ENCODE results near the gene ARL6IP4. TPM values are rescaled to one million over a fixed set of nuclear protein-coding genes. Genes with fewer than 3 reads are reported as not detected.

The ARL6IP4 gene
- total and polyA plus RNA-seq, 10 of the 15 experiments (the other 5 are each of a cell fraction or from before 2014, with no cell fraction given): 2.5 to 320 (median 188) TPM

DNA sequence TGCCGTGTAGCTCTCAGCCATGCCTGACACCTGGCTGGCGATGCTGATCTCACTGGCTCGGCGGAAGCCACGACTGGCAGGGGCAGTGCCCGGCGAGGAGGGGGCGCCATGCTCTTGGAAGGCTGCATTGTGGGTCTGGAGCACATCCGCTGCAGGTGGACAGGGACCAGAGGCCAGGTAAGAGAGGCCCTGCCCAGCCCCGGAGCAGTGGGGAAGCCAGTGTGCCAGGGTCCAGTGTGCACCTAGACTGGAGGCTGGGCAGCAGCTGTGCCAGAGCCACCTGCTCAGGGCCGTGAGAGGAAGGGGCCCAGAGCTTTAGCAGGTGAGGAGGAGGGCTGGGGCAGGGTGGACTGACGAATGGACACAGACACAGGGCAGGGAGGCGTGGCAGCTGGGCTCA, 10.1 kb downstream of the ARL6IP4 start:
- intact Hi-C loops (cut with micrococcal nuclease; ENCODE audit: unreplicated experiment): no loop called here

More for the DNA sequence above, 10.1 kb downstream of the ARL6IP4 start:
- H3K4me1 ChIP-seq (ENCODE audit: control insufficient read depth, insufficient read depth, low read length): peaks cover 9% of the 10 kb centered on the region
- H3K9ac ChIP-seq (ENCODE audit: control insufficient read depth, insufficient read depth, low read length): no peak overlapping the region
- ChIA-PET RAD21 (ENCODE audit: unreplicated experiment) (interaction anchor here (1.7 kb wide), 1 partner anchor 247 kb away, joined by 4 read pairs; no protein-coding TSS in a partner anchor), CTCF (interaction anchor here (0.9 kb wide), 1 partner anchor 247 kb away, joined by 4 read pairs; no protein-coding TSS in a partner anchor), POLR2A (no interaction called here), SMC1A (ENCODE audit: uncharacterized antibody, unreplicated experiment) (no interaction called here)
- no peak for FAIRE-seq
- no peaks in the 10 kb centered on the region; a peak in 1 of 4 replicates for H3K27me3 ChIP-seq (replicated peaks in 1 of 2; ENCODE audit: control insufficient read depth in 2 of 2, insufficient read depth in 2 of 2, low read length in 1 of 2)
- H3K4me2 ChIP-seq (ENCODE audit: control insufficient read depth, insufficient read depth): no peak overlapping the region
- no peaks in the 10 kb centered on the region for H3K79me2 ChIP-seq (ENCODE audit: control insufficient read depth, insufficient read depth, low read length)
- H3K4me3 ChIP-seq: no peak overlapping the region
- H2AFZ ChIP-seq (ENCODE audit: control insufficient read depth, low read depth, low read length): no peak overlapping the region
- no TSS peak for BruUV-seq (replicated peaks)
- H3K9me3 ChIP-seq (replicated peaks; ENCODE audit: control insufficient read depth, insufficient read depth, low read length): no peaks in the 10 kb centered on the region
- no peak for ATAC-seq
- DNase-seq (ENCODE audit: low read depth, low spot score): no peak
- in situ Hi-C loops (cut with MboI): no loop called here
- H3K27ac ChIP-seq (ENCODE audit: control insufficient read depth, insufficient read depth): no peak overlapping the region
- H3K36me3 ChIP-seq (ENCODE audit: control insufficient read depth in 2 of 2, insufficient read depth in 2 of 2, low read length in 1 of 2): no peaks in the 10 kb centered on the region
- 57% methylated on average over 13 of the region's 13 CpGs for WGBS (ENCODE audit: insufficient coverage, insufficient replicate concordance, low lambda C conversion rate, missing lambda C conversion rate)
- H4K20me1 ChIP-seq (ENCODE audit: control insufficient read depth, insufficient read depth): no peaks in the 10 kb centered on the region
- no peak for TF ChIP-seq KLF5 (IDR thresholded peaks at IDR 0.05; ENCODE audit: partially characterized antibody)
- no peak for TF ChIP-seq NR2F1 (conservative IDR thresholded peaks at IDR 0.05)
- TF ChIP-seq SP1 (IDR thresholded peaks at IDR 0.05; ENCODE audit: low read depth, low read length): no peak
- TF ChIP-seq NRF1 (conservative IDR thresholded peaks at IDR 0.05; ENCODE audit: low read depth, low read length): no peak
- no peak for TF ChIP-seq BMI1 (IDR thresholded peaks at IDR 0.05; ENCODE audit: borderline replicate concordance)
- no peak for TF ChIP-seq BACH1 (IDR thresholded peaks at IDR 0.05; ENCODE audit: borderline replicate concordance)
- no peak for TF ChIP-seq ZNF217 (IDR thresholded peaks at IDR 0.05)
- no peak for TF ChIP-seq HCFC1 (IDR thresholded peaks at IDR 0.05; ENCODE audit: low read length)
- no peak for TF ChIP-seq RELA (IDR thresholded peaks at IDR 0.05; ENCODE audit: borderline replicate concordance, partially characterized antibody)
- TF ChIP-seq SIN3A (IDR thresholded peaks at IDR 0.05; ENCODE audit: low read depth, low read length): no peak
- TF ChIP-seq, protein P1, sequence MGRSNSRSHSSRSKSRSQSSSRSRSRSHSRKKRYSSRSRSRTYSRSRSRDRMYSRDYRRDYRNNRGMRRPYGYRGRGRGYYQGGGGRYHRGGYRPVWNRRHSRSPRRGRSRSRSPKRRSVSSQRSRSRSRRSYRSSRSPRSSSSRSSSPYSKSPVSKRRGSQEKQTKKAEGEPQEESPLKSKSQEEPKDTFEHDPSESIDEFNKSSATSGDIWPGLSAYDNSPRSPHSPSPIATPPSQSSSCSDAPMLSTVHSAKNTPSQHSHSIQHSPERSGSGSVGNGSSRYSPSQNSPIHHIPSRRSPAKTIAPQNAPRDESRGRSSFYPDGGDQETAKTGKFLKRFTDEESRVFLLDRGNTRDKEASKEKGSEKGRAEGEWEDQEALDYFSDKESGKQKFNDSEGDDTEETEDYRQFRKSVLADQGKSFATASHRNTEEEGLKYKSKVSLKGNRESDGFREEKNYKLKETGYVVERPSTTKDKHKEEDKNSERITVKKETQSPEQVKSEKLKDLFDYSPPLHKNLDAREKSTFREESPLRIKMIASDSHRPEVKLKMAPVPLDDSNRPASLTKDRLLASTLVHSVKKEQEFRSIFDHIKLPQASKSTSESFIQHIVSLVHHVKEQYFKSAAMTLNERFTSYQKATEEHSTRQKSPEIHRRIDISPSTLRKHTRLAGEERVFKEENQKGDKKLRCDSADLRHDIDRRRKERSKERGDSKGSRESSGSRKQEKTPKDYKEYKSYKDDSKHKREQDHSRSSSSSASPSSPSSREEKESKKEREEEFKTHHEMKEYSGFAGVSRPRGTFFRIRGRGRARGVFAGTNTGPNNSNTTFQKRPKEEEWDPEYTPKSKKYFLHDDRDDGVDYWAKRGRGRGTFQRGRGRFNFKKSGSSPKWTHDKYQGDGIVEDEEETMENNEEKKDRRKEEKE (IDR thresholded peaks at IDR 0.05): no peak
- no peak for TF ChIP-seq FOXM1 (IDR thresholded peaks at IDR 0.05; ENCODE audit: low read depth, low read length)
- TF ChIP-seq, protein P2, sequence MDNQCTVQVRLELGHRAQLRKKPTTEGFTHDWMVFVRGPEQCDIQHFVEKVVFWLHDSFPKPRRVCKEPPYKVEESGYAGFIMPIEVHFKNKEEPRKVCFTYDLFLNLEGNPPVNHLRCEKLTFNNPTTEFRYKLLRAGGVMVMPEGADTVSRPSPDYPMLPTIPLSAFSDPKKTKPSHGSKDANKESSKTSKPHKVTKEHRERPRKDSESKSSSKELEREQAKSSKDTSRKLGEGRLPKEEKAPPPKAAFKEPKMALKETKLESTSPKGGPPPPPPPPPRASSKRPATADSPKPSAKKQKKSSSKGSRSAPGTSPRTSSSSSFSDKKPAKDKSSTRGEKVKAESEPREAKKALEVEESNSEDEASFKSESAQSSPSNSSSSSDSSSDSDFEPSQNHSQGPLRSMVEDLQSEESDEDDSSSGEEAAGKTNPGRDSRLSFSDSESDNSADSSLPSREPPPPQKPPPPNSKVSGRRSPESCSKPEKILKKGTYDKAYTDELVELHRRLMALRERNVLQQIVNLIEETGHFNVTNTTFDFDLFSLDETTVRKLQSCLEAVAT (IDR thresholded peaks at IDR 0.05): no peak
- no peak for TF ChIP-seq SMAD1 (IDR thresholded peaks at IDR 0.05; ENCODE audit: low read depth, partially characterized antibody)
- TF ChIP-seq, protein P3, sequence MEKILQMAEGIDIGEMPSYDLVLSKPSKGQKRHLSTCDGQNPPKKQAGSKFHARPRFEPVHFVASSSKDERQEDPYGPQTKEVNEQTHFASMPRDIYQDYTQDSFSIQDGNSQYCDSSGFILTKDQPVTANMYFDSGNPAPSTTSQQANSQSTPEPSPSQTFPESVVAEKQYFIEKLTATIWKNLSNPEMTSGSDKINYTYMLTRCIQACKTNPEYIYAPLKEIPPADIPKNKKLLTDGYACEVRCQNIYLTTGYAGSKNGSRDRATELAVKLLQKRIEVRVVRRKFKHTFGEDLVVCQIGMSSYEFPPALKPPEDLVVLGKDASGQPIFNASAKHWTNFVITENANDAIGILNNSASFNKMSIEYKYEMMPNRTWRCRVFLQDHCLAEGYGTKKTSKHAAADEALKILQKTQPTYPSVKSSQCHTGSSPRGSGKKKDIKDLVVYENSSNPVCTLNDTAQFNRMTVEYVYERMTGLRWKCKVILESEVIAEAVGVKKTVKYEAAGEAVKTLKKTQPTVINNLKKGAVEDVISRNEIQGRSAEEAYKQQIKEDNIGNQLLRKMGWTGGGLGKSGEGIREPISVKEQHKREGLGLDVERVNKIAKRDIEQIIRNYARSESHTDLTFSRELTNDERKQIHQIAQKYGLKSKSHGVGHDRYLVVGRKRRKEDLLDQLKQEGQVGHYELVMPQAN (conservative IDR thresholded peaks at IDR 0.05): no peak

Measured in GM12878 (cell line).